ENCODE data around the gene DNAI2. TPM values are rescaled to one million over a fixed set of nuclear protein-coding genes. Genes with fewer than 3 reads are reported as not detected.
A peak's percentile ranks its signal among the peaks of the same experiment; 100 is the strongest.
"Not testable (repeated sequence)": the region's sequence is repeated elsewhere in the genome, so short reads cannot be mapped to it uniquely, and the experiment has no call there.

Gene DNAI2
- total and polyA plus RNA-seq, 4 experiments from 2014 or later = 0.28 to 8.4 (median 6.0) TPM; not detected in 1

DNA sequence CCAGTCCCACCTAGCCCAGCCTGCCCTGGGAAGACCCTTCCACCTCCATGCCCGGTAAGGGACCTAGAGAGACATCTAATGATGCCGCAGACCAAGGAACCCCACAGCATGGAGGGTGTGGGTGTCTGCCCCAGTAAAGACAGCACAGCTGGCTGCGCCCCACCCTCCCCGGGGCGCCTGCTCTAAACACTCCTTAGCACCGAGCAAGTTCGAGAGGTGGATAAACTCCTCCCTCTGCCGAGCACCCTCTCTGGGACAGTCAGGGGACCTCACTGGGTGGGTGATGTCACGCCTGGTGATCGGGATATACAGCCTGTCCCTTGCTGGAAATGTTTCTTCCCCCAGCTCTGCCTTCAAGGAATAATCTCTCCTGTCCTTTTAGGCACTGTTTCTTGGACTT, 16.7 kb upstream of the DNAI2 start:
- no peak overlapping the region for H3K4me3 ChIP-seq (ENCODE audit: low read length in 2 of 2)
- no peaks in the 10 kb centered on the region for H3K4me1 ChIP-seq (ENCODE audit: insufficient read depth, low read length)
- peaks cover 3% of the 10 kb centered on the region for H3K36me3 ChIP-seq (ENCODE audit: insufficient read depth, low read length)
- Mint-ChIP-seq H3K9me3 (no peaks in the 10 kb centered on the region), H3K4me3 (no peak overlapping the region), H3K4me1 (peaks cover 0 to 1% (median 0%) of the 10 kb centered on the region in 4 donors), H3K36me3 (peaks cover 13 to 18% of the 10 kb centered on the region in 2 donors), H3K27me3 (no peaks in the 10 kb centered on the region), H3K27ac (peak overlapping the region in 2 of 7 donors; percentile 10 to 27)
- ChIA-PET POLR2A (ENCODE audit: partially characterized antibody) (interaction anchor here (1.0 kb wide), 1 partner anchor 8 kb away, joined by 3 read pairs; no protein-coding TSS in a partner anchor), CTCF (ENCODE audit: partially characterized antibody) (no interaction called here)
- H3K27ac ChIP-seq (ENCODE audit: low read depth, low read length) = no peak overlapping the region
- no peaks in the 10 kb centered on the region for H3K27me3 ChIP-seq (ENCODE audit: insufficient read depth, low read length)
- intact Hi-C loops (cut with micrococcal nuclease) = no loop called here
- H3K9me3 ChIP-seq (ENCODE audit: control insufficient read depth in 1 of 2, low read length in 2 of 2) = no peaks in the 10 kb centered on the region
- DNase-seq = no peak

DNA sequence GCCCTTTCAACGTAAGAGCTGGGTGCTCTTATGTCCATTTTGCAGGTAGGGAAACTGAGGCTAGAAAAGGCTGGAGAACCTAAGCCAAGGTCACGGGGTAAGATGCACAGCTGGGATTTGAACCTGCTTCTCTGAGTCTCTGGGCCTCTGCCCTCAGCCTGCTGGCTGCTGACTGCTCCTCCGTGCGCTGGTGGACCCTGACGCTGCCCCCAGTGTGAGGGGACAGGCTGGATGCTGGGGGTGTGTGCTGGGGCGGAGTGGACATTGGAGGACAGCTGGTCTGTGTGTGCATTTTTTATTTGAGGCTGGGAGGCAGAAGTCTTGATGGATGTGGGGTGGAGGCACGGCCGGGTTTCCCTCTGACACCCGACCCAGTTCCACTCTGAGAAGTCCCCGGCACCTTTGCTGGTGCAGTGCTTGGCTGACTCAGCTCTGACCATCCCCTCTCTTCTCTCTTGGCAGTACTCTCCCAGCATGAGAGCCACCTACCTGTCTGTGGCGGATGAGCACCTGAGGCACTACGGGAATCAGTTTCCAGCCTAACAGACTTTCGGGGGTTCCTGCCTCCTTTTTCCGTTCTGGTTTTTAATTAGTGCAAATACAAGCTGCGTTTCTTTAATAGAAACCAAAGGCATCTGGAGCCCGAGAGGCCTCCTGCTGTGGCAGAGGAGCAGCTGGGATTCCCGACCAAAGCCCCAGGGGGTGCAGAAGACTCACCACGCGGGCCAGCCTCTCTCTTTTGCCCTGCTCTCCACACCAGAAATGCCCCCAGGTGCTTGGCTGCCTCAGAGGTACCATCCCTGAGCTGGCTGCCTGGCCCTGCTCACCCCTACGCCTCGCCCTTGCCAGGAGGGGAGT, 14.1 kb upstream of the DNAI2 start:
- DNase-seq = no peak
- peaks cover 0 to 8% (median under 1%) of the 10 kb centered on the region in 4 donors for H3K4me1 Mint-ChIP-seq
- Histone ChIP-seq H3K4me1 (ENCODE audit: insufficient read depth, low read length) (no peaks in the 10 kb centered on the region), H3K4me3 (ENCODE audit: low read length in 2 of 2) (no peak overlapping the region), H3K27me3 (ENCODE audit: insufficient read depth, low read length) (no peaks in the 10 kb centered on the region), H3K27ac (ENCODE audit: low read depth, low read length) (no peak overlapping the region), H3K36me3 (ENCODE audit: insufficient read depth, low read length) (no peaks in the 10 kb centered on the region), H3K9me3 (ENCODE audit: control insufficient read depth in 1 of 2, low read length in 2 of 2) (no peaks in the 10 kb centered on the region)
- ChIA-PET POLR2A (ENCODE audit: partially characterized antibody) (interaction anchor here (2.1 kb wide), 1 partner anchor 23 kb away, joined by 5 read pairs; no protein-coding TSS in a partner anchor), CTCF (ENCODE audit: partially characterized antibody) (interaction anchor here (0.9 to 7.0 kb wide), 4 partner anchors 37 to 60 kb away, joined by 3 to 73 read pairs (median 4); partner anchors contain the start of gene TTYH2)
- H3K4me3 Mint-ChIP-seq = no peak overlapping the region
- no peaks in the 10 kb centered on the region for H3K27me3 Mint-ChIP-seq
- H3K9me3 Mint-ChIP-seq = no peaks in the 10 kb centered on the region
- H3K36me3 Mint-ChIP-seq = peaks cover 4 to 6% of the 10 kb centered on the region in 2 donors
- intact Hi-C loops (cut with micrococcal nuclease) = no loop called here
- H3K27ac Mint-ChIP-seq = peak overlapping the region in 4 of 7 donors; percentile 37 to 81 (median 64)

DNA sequence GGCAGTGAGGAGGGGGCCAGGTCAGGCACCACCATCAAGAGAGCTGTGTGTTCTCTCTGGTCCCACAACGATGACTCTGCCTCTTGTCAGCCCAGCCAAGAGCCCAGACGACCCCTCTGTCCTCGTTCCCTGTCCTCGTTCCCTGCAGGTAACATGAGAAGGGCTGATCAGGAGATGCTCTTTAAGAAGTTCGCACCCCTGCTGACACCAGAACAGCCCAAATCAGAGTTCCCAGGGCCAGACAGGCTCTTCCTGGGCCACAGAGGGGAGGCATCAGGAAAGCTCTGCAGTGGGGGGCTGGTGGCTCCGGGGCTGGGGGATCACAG, 13.5 kb upstream of the DNAI2 start:
- Histone ChIP-seq H3K27ac (ENCODE audit: low read depth, low read length) (no peak overlapping the region), H3K4me1 (ENCODE audit: insufficient read depth, low read length) (no peaks in the 10 kb centered on the region), H3K36me3 (ENCODE audit: insufficient read depth, low read length) (no peaks in the 10 kb centered on the region), H3K4me3 (ENCODE audit: low read length in 2 of 2) (no peak overlapping the region), H3K9me3 (ENCODE audit: control insufficient read depth in 1 of 2, low read length in 2 of 2) (no peaks in the 10 kb centered on the region), H3K27me3 (ENCODE audit: insufficient read depth, low read length) (no peaks in the 10 kb centered on the region)
- Mint-ChIP-seq H3K36me3 (peaks cover 4 to 5% of the 10 kb centered on the region in 2 donors), H3K4me1 (peaks cover 0 to 8% (median under 1%) of the 10 kb centered on the region in 4 donors), H3K9me3 (no peaks in the 10 kb centered on the region), H3K4me3 (no peak overlapping the region), H3K27ac (peak overlapping the region in 1 of 7 donors; percentile 63), H3K27me3 (no peaks in the 10 kb centered on the region)
- intact Hi-C loops (cut with micrococcal nuclease) = no loop called here
- no peak for DNase-seq
- ChIA-PET CTCF (ENCODE audit: partially characterized antibody) (interaction anchor here (0.8 to 7.0 kb wide), 4 partner anchors 24 to 47 kb away, joined by 3 to 73 read pairs (median 4); partner anchors contain the start of gene TTYH2), POLR2A (ENCODE audit: partially characterized antibody) (no interaction called here)

DNA sequence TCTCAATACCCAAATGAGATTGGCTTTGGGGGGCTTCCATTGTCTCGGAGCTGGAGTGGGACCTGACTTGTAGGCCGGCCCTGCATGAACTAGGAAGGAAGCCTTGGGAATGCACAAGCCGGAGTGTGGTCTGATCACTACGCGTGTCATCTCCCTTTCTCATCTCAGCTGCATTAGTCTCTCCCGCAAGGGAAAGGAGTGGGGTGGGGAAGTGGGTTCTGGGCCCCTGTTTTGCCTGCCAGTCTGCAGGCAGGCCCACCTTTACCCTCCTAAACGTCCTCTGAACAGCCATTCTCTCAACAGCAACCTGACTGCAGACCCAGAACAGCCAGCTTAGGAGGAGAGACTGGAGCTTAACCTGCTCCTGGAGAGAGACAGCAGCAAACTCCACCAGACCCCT, 11.4 kb upstream of the DNAI2 start:
- CTCF ChIA-PET (ENCODE audit: partially characterized antibody) = interaction anchor here (1.3 to 7.0 kb wide), 3 partner anchors 9 to 34 kb away, joined by 3 to 73 read pairs (median 4); no protein-coding TSS in a partner anchor
- intact Hi-C loops (cut with micrococcal nuclease) = no loop called here
- H3K9me3 ChIP-seq (ENCODE audit: control insufficient read depth in 1 of 2, low read length in 2 of 2) = no peaks in the 10 kb centered on the region
- Mint-ChIP-seq H3K4me1 (peaks cover 1 to 14% (median 2%) of the 10 kb centered on the region in 4 donors), H3K9me3 (no peaks in the 10 kb centered on the region), H3K4me3 (no peak overlapping the region), H3K27ac (peak overlapping the region in 4 of 7 donors; percentile 24 to 70 (median 54)), H3K27me3 (no peaks in the 10 kb centered on the region), H3K36me3 (peaks cover 4 to 5% of the 10 kb centered on the region in 2 donors)
- H3K4me3 ChIP-seq (ENCODE audit: low read length in 2 of 2) = no peak overlapping the region
- DNase-seq = no peak
- H3K27me3 ChIP-seq (ENCODE audit: insufficient read depth, low read length) = no peaks in the 10 kb centered on the region
- no peaks in the 10 kb centered on the region for H3K4me1 ChIP-seq (ENCODE audit: insufficient read depth, low read length)
- no peak overlapping the region for H3K27ac ChIP-seq (ENCODE audit: low read depth, low read length)
- POLR2A ChIA-PET (ENCODE audit: partially characterized antibody) = interaction anchor here (0.8 to 2.3 kb wide), 5 partner anchors 12 to 34 kb away, joined by 3 to 6 read pairs (median 4); partner anchors contain the start of gene DNAI2
- H3K36me3 ChIP-seq (ENCODE audit: insufficient read depth, low read length) = no peaks in the 10 kb centered on the region

DNA sequence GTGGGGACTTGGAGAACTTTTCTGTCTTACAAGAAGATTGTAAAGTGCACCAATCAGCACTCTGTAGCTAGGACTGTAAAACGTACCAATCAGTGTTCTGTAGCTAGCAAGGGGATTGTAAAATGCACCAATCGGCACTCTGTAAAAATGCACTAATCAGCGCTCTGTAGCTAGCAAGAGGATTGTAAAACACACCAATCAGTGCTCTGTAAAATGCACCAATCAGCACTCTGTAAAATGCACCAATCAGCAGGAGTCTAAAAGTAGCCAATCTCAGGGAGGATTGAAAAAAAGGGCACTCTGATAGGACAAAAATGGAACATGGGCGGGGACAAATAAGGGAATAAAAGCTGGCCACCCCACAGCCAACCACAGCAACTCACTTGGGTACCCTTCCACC, 7.0 kb upstream of the DNAI2 start:
- H3K27ac ChIP-seq (ENCODE audit: low read depth, low read length); H3K4me3 ChIP-seq (ENCODE audit: low read length in 2 of 2); intact Hi-C loops (cut with micrococcal nuclease); DNase-seq; H3K27me3 Mint-ChIP-seq; H3K9me3 Mint-ChIP-seq; H3K27me3 ChIP-seq (ENCODE audit: insufficient read depth, low read length); H3K4me3 Mint-ChIP-seq; H3K36me3 Mint-ChIP-seq; H3K9me3 ChIP-seq (ENCODE audit: control insufficient read depth in 1 of 2, low read length in 2 of 2); H3K36me3 ChIP-seq (ENCODE audit: insufficient read depth, low read length); CTCF ChIA-PET (ENCODE audit: partially characterized antibody); H3K4me1 ChIP-seq (ENCODE audit: insufficient read depth, low read length): not testable (repeated sequence)
- POLR2A ChIA-PET (ENCODE audit: partially characterized antibody) = interaction anchor here (0.8 to 2.2 kb wide), 3 partner anchors 13 to 17 kb away, joined by 3 to 7 read pairs (median 4); no protein-coding TSS in a partner anchor
- Mint-ChIP-seq H3K27ac (peak overlapping the region in 2 of 7 donors; percentile 36 to 82), H3K4me1 (peaks cover 3 to 40% (median 7%) of the 10 kb centered on the region in 4 donors)

DNA sequence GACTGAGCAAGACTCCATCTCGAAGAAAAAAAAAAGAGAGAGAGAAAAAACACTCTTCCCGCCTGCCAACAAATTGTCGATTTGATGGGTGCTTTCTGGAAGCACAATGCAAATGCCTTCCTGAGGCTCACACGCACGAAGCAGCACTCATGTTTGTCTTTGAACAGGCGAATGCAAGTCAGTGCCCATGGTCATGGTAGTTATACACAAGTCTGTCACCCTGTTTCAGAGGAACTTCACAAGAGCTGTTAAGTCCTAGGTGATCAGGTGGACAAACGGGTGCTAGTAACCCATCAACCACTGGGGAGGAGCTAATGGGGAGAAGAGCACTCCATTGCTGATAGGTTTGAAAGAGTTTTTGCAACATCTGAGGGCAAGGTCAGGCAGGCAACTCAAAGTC, 6.5 kb upstream of the DNAI2 start:
- Mint-ChIP-seq H3K4me3 (peak overlapping the region in 2 of 8 donors; percentile 11 to 39), H3K9me3 (no peaks in the 10 kb centered on the region), H3K27ac (peak overlapping the region in 2 of 7 donors; percentile 27 to 76), H3K4me1 (peaks cover 3 to 40% (median 10%) of the 10 kb centered on the region in 4 donors), H3K36me3 (no peaks in the 10 kb centered on the region), H3K27me3 (no peaks in the 10 kb centered on the region)
- intact Hi-C loops (cut with micrococcal nuclease) = no loop called here
- Histone ChIP-seq H3K4me1 (ENCODE audit: insufficient read depth, low read length) (no peaks in the 10 kb centered on the region), H3K9me3 (ENCODE audit: control insufficient read depth in 1 of 2, low read length in 2 of 2) (no peaks in the 10 kb centered on the region), H3K4me3 (ENCODE audit: low read length in 2 of 2) (no peak overlapping the region), H3K36me3 (ENCODE audit: insufficient read depth, low read length) (no peaks in the 10 kb centered on the region), H3K27ac (ENCODE audit: low read depth, low read length) (no peak overlapping the region), H3K27me3 (ENCODE audit: insufficient read depth, low read length) (no peaks in the 10 kb centered on the region)
- CTCF ChIA-PET (ENCODE audit: partially characterized antibody) = no interaction called here
- DNase-seq = no peak
- POLR2A ChIA-PET (ENCODE audit: partially characterized antibody) = interaction anchor here (1.2 to 2.2 kb wide), 4 partner anchors 12 to 29 kb away, joined by 3 to 7 read pairs (median 4); no protein-coding TSS in a partner anchor

DNA sequence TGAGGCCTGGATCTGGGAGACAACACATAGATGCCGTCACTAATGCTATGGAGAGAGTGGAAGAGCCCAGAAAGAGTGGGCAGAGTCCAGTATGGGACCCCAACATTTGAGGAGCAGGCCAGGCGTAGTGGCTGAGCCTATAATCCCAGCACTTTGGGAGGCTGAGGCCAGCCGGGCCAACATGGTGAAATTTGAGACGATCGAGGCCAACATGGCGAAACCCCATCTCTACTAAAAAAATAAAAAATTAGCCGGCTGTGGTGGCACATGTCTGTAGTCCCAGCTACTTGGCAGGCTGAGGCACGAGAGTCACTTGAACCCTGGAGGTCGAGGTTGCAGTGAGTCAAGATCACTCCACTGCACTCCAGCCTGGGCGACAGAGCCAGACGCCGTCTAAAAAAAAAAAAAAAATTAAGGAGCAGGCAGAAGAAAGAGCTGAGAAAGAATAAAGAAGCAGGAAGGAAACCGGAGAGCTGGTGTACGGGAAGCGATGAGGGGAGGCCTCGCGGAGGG, 6.0 kb upstream of the DNAI2 start:
- H3K36me3 Mint-ChIP-seq = no peaks in the 10 kb centered on the region
- Histone ChIP-seq H3K4me3 (ENCODE audit: low read length in 2 of 2) (no peak overlapping the region), H3K27me3 (ENCODE audit: insufficient read depth, low read length) (no peaks in the 10 kb centered on the region), H3K27ac (ENCODE audit: low read depth, low read length) (no peak overlapping the region), H3K4me1 (ENCODE audit: insufficient read depth, low read length) (no peaks in the 10 kb centered on the region), H3K36me3 (ENCODE audit: insufficient read depth, low read length) (no peaks in the 10 kb centered on the region), H3K9me3 (ENCODE audit: control insufficient read depth in 1 of 2, low read length in 2 of 2) (no peaks in the 10 kb centered on the region)
- H3K4me3 Mint-ChIP-seq = peak overlapping the region in 2 of 8 donors; percentile 29 to 39
- DNase-seq = no peak
- H3K9me3 Mint-ChIP-seq = no peaks in the 10 kb centered on the region
- no peaks in the 10 kb centered on the region for H3K27me3 Mint-ChIP-seq
- intact Hi-C loops (cut with micrococcal nuclease) = no loop called here
- peaks cover 6 to 35% (median 14%) of the 10 kb centered on the region in 4 donors for H3K4me1 Mint-ChIP-seq
- peak overlapping the region in 3 of 7 donors; percentile 27 to 76 (median 69) for H3K27ac Mint-ChIP-seq
- ChIA-PET CTCF (ENCODE audit: partially characterized antibody) (interaction anchor here (1.2 kb wide), 1 partner anchor 29 kb away, joined by 3 read pairs; no protein-coding TSS in a partner anchor), POLR2A (ENCODE audit: partially characterized antibody) (interaction anchor here (1.2 to 2.2 kb wide), 4 partner anchors 11 to 29 kb away, joined by 3 to 7 read pairs (median 4); no protein-coding TSS in a partner anchor)
